GM18498 (cell line): ENCODE measurements around the gene ANKRD44.

ENCODE experiments used
- ATAC-seq: cut with Tn5 transposase; IDR thresholded peaks from one replicate; pipeline ENCODE4 v1.9.1; 2021; ENCODE audit warnings: mild to moderate bottlenecking, moderate library complexity; ENCODE audit not compliant: unreplicated experiment

ANKRD44 gene

DNA sequence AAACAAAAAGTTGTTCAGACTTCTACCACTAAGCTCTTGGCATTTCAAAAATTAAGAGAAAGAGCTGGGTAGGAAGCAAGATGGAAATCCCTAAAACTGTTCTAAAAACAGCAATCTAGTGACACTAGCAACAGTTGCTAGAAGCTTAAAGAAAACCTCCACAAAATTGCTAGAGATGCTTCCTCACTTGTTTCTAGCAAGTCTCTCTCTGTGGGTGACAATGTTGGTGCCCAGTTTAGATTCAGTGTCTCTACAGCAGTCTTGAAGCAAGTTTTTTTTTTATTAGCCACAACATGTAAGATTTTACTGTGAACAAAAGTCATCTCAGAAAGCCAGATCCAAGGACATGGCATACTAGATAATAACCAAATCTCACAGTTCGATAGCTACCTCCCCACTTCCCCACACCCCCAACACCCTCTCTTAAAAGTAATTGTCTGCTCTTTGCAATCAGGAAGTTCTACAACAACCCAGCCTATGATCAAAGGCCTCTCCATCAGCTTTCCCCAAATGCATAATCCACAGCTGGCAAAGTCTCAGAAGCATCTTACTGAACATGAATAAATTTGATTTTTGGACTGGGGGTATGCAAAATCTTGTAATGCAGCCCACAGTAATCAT lies 70.0 kb downstream of the ANKRD44 start:
- peak; percentile 25 for ATAC-seq

DNA sequence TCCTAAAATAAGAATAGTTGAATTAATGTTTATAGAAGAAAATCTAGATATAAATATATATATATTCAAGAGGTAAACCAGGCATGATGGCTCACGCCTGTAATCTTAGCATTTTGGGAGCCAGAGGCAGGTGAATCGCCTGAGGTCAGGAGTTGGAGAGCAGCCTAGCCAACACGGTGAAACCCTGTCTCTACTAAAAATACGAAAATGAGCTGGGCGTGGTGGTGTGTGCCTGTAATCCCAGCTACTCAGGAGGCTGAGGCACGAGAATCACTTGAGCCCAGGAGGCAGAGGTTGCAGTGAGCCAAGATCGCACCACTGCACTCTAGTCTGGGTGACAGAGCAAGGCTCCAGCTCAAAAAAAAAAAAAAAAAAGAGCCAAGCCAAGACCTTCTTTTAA lies 70.6 kb downstream of the ANKRD44 start:
- peak; percentile 21 for ATAC-seq

DNA sequence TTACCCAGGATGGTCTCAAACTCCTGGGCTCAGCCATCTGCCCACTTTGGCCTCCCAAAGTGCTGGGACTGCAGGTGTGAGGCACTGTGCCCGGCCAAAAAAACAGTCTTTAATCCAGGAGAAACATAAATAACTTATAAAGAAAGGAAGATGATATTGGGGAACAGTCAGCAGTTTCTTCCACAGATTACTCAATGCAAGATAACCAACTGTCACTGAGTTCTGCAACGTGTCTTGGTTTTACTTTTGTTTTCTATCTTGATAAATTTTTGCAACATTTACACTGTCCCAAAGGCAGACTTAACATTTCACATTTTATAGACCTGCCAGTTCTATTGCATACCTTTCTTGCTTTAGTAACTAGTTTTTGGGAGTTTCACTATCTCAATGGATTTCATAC lies 71.1 kb downstream of the ANKRD44 start:
- peak; percentile 78 for ATAC-seq

DNA sequence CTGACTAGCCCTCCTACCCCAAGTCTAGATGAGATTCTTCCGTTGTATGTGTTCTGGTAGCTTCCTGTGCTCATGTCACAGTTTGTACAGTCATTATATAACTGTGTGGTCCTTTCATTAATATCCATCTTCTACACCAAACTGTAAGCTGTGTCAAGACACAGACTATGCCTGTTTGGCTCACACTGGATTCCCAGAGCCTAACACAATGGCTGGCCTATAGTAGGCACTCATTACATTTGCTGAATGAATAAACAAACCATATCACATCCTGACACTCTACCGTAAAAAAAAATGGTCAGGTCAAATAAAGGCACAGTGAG lies 72.6 kb downstream of the ANKRD44 start:
- ATAC-seq, result no peak

DNA sequence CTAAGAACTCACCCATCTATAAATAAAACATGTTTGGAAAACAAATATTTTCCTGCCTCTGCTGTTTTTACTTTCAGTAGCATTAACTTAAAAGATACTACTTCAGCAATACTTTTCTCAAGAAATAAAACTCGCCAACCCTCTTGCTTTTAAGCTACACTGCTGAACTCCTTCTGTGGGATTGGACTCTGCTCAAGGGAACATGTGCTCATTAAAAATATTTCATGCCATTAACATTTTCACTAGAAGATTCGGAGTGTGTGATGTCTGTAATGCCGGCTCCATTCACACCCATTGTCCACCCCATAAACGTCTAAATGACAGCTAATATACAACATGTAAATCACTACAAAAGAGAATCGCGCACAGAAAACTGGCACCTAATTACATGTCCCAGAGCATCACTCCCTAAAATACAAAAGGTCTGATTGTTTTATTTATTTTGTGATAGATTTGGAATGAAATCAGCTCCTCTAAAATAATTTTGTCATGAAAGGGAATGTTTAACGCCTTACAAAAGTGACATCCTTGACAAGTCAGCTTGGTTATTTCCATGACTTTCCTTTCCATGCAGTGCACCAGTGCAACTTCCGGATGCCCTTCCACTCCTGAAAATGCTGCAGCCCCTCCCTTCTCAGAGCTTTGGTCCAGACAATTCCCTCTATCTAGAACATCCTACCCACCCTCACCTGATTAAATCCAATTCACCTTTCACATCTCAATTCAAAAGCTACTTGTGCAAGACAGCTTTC lies 73.1 kb downstream of the ANKRD44 start:
- no peak for ATAC-seq

DNA sequence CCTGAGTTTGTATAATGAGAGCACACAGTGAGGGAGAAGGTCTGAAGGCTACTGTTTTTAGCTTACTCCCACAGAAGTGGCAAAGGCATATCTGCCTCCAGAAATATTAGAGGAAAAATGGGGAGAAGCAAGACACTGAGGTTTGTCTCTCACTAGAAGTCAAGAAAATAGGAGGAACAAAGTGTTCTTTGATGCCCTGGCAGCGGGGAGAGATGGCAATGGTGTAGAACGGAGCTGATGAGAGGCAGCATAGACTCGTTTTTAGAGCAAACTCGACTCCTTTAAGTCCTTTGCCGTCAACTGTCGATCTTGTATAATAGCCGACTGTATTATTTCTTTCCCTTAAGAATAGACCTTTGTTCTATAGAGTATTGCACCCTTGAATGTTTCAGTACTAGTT lies 73.8 kb downstream of the ANKRD44 start:
- ATAC-seq, result no peak

DNA sequence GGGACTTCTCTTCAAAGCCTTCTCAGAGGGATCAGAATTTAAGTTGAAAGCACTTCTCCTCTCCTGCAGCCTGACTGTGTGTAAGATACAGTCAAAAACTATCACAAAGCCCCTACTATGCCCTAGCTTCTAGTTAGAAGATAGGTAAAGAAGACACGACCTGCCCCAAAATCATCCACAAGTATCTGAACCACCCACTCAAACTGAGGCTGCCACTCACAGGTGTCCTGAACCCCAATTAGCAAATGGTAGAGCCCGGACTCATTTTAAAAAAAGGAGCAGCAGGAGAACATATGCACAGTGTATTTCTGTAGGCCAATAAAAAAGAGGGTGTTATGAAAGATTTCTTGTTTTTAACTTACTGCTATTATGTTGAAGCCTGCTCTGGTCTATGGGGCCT lies 74.4 kb downstream of the ANKRD44 start:
- no peak for ATAC-seq

DNA sequence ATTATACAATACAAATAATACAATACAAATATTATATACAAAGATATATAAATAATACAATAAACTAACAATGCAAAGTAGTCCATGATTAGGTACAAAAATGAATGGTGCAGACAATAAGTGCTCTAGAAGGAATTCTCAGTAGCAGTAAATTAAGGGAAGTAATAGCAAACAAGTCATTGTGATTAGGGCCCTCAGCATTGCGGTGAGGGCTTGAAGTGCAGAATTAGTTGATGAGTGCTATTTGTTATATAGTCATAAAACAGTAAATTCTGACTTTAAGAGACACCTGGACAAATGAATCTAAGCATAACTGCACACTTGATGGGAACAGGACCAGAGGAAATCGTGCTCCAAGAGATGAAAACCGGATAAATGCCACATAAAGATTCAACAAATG lies 74.9 kb downstream of the ANKRD44 start:
- ATAC-seq, result no peak

DNA sequence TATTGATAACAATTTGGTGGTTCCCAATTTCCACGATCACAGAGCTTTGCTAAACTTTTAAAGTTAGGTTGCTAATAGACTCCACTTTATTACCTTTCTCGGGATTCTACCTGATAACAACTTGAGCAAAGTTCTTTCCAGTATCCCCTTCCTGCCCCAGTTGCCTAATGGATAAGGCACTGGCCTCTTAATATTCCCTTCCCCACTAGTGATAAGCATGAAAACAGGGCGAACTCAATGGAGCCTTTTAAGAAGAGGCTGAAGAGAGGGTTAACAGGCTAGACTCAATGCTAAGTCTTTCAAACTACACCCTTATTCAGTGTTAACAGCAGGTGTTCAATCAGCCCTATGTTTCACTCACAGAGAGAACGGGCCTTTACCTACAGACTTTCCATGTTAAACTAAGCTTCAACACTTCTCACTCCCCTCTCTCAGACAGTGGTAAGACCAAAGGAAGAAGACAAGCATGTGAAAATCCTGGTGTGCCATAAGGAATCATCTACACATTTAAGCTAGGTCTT lies 75.8 kb downstream of the ANKRD44 start:
- no peak for ATAC-seq

DNA sequence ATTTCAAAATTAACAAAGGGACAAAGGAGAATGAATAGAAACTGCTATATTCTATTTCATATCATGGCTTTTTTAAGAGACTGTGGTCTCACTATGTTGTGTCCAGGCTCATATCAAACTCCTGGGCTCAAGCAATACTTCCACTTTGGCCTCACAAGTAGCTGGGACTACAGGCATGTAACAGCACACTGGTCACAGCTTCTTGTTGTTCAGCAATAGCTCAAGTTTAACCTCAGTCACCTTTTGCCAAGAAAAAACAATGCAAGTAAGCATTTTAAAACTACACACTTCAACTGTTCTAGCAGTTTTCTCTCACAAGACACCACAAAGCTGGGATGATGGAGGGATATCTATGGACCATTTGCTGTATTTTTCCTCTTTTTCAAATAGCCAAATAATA lies 77.1 kb downstream of the ANKRD44 start:
- no peak for ATAC-seq

DNA sequence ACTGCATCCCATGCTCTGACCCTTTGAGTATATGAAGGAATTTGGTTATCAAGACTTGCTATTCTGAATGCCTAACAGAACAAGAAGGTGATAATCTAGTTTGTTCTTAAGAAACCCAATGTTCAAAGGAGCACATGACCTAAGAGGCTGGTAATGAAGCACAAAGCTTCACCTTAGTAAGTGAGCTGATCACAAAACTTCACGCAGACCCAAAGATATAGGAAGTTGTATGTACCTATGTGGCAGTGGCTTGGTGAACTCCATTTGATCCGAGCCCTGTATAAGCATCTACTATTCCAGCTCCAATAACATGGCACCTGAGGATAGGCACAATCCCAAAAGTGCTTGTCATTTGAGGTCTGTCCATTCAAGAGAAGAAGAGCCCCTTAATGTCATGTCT lies 78.6 kb downstream of the ANKRD44 start:
- no peak for ATAC-seq

DNA sequence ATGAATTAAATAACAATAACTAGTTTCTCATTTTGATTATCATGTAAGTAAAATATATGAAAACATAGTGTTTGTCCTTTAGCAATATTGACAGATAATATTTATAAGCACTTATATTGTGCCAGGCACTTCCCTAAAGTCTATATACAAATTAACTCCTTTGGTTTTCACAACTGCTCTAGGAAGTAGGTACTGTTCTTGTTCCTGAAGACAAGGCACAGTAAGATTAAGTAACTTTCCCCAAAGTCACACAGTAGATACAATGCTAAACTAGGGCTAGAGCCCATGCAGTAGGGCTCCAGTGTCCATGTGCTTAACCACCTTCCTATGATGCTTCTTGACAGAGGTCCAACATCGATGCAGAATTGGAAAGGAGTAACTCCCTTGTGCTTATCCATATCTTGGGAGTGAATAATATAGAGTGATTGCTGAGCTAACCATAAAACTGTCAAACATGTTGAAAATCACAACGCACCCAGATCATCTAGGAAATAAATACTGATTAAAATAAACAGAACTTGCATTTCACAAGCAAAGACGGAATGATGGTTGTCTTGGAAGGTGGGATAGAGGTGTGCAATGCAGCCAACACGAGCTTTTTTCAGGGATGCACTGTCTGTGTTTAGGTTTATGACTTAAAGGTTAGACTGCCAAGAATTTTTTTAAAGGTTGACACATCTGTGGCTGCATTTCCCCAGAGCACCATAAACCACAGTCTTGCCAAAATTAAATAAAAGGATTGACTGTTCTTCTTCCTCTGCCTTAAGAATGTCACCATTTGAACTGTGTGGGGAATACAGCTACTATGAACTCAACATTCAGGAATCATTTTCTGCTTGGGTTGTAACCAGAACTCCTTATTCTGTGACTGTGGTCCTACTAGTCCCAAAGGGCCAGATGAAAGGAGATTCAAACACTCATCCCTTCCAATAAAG lies 80.8 kb downstream of the ANKRD44 start:
- ATAC-seq, result no peak

DNA sequence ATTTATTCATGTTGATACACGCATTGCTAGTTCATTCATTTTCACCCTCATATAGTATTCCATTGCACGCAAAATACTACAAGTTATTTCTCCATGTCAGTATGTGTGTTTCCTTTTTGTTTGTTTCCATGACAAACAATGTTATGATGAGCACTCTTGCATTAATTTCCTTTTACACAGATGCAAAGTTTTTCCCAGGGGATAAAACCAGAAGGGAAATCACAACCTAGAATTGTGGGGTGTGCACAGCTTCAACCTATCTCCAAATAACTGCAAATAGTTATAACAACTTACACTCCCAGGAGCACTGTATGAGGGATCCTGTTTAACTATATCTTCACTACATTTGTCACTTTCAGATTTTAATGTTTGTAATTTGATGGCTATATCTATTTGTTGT lies 87.1 kb downstream of the ANKRD44 start:
- ATAC-seq, result no peak

DNA sequence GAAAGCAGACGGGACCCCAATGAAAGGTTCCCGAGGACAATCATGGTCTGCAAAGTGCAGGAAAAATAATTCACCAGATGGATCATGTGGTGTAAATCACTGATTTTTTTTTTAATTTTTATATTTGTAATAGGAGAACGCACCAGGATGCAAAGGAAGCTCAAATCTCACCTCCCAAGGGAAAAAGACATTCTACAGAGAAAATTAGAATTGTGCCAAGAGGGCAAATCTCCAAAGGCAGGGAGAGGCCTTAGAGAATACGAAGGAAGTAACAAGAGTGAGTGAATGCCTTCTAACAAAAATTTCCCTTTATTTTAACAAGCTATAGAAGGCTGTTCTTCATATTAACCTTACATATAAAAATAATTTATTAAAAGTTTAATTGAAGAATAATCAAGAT lies 90.9 kb downstream of the ANKRD44 start:
- ATAC-seq, result no peak

DNA sequence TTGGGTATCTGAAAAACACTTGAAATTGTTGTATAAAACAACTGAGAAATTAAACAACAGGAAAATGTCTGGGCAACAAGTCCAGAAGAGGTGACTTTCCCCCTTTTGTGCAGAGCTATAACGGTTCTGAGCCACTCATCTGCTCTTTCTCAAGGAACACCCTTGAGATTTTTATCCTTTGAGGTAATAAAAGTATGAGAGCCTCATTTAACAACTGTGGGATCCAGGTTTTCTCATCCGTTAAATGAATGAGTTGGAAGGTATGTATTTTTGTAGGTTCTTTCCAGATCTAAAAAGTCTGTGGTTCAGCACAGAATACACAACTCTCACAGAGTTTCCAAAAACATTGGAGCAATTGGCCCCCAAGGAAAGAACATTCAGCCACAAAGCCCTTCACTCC lies 93.0 kb downstream of the ANKRD44 start:
- ATAC-seq, result no peak

DNA sequence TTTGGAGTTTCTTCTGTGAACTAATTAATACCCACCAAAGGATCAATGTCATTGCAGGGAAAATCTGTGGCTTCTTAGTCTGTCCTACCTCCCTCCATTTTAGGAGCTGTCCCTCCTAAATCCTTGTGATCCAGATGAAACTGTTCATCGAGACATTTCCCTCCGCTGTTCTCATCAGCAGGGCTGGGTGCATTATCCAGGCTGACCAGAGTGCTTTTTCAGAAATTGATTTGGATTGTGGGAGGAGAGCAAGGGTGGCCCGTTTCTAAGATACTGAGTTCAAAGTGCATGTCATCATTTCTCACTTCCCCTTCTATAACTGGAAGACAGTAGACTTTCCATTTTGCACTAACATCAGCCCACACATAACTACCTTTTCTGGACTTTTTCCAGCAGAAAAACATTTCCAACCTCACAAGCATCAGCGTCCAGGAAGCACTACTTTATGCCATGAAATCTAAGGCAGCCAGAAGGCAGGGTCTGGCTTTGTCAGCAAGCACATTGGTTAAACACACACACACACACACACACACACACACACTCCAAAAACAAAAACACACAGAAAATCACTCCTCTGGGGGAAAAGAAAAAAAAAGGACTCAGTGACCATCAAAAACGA lies 94.1 kb downstream of the ANKRD44 start:
- ATAC-seq, result peak; percentile 68

DNA sequence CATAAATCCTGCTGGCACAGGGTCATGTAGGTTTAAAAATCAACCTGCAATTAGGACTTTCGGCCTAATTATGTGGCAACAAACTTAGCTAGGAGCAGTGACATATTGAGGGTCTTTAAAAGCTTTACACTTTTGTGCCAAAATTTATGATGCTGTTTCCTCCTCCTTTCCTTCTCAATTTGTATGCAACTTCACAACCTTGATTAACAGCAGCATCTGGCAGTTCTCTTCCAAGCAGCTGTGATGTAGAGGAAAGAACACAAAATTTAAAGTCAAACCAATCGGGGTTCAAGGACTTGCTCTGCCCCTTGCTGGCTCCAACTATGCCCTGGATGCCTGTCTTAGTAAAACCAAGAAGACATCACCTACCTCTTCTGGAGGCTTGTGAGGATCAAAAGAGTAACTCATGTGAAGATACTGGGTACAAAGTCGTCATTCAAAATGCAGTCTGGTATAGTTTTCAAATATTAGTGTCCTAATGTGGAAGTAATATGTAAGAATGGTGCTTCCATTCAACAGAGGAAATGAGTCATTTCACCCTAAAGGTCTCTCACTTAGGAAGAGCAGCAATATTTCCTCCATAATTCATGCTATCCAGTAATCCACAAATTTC lies 94.7 kb downstream of the ANKRD44 start:
- ATAC-seq, result peak; percentile 41

DNA sequence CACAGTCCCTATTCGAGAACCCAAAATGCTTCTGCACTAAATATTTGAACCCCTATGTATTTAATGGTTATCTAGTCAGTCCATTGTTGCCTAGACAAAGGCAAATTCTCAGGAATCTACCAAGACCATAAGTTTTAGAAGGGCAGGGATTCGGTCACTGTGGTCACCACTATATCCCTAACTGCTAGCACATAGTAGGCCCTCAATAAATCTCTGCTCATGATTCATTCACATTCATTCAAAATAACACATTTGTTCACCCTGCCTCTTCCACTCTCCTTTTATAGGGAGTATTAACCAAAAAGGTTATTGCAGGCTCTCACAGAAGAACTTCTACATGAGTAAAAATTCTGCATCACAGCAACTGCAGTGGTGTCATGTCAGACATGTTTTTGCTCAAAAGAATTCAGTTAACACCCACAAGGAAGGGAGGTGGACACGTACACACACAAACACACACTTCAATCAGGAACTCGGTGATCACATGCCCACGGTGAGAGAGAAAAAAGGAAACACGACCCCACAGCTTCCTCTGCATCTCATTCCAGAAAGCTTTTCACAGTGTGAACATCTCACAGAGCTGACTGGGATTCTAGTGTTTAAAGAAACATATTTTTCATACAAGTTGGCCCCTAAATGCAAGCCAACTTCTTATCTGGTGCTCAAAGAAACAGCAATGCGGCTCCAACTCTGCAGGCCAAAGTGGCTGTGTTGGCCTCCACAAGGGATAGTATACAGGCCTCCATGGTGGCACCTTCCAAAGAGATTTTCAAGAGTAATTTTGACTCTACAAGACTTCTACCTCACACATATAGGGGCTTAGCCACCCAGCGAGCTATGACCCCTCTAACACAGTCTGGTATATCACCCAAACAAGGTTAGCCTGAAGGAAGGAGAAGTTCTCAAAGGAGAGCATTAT lies 98.0 kb downstream of the ANKRD44 start:
- no peak for ATAC-seq

DNA sequence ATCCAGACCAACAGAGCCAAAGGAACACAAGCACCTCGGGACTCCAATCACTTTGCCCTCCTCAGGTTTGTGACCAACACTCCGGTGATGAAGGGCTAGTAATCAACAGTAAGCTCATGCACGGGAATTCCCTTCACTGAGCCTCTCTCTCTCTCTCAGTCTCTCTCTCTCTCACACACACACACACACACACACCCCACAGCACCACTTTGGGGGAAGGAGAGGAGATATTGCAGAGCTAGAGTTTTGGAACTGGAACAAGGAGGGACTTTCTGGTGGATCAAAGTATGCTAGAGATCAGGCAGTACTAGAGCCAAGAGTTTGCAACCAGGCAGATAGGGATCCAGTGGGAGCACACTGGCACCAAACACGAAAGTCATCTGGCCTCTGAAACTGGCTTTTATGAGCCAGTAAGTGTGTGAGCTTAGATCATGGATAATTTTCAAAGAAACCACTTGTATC lies 98.7 kb downstream of the ANKRD44 start:
- no peak for ATAC-seq

DNA sequence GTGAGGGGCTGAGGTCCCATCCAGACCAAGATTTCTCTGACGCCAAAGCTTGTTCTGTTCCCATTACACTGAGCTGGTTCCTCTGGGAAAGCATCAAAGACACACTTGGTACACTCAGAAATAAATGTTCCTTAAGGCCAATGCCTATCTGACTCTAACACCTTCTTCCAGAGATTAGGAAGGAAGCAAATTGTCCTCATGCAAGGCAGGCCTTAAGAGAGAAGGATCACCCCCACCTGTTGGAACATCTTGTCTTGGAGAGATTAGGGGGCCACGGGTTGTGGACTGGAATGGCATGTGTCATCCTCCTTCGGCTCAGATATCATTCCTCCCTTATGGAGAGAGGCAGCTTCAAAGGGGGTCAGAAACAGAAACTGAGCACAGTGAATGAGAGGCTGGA lies 100.2 kb downstream of the ANKRD44 start:
- no peak for ATAC-seq
